Medulla oblongata (tissue), 1 donor: ENCODE results near the gene POTEC.
"Not testable (repeated sequence)": the region's sequence is repeated elsewhere in the genome, so short reads cannot be mapped to it uniquely, and the experiment has no call there.

ENCODE experiments used
- DNase-seq: peaks from one replicate; pipeline ENCODE4 v3.0.0-alpha.2; 2015; ENCODE audit errors: extremely low spot score

The POTEC gene

GRCh38 chr18:14543446-14543964, at the start of gene POTEC:
Gene POTEC (minus strand): TSS chr18:14543600. CDS start chr18:14543146, 454 bp downstream.
- not testable (repeated sequence) for DNase-seq

- no peak for DNase-seq
Measured at GRCh38 chr18:14577971-14578370, 34.6 kb upstream of the POTEC start.

- not testable (repeated sequence) for DNase-seq
Measured at GRCh38 chr18:14559502-14559901, 16.1 kb upstream of the POTEC start.

GRCh38 chr18:14531659-14532058, 11.7 kb downstream of the POTEC start:
- DNase-seq: not testable (repeated sequence)

GRCh38 chr18:14510707-14511106, 32.7 kb downstream of the POTEC start:
- not testable (repeated sequence) for DNase-seq

- DNase-seq: not testable (repeated sequence)
Measured at GRCh38 chr18:14503691-14504090, 39.7 kb downstream of the POTEC start.

GRCh38 chr18:14501894-14502293, 41.5 kb downstream of the POTEC start:
- DNase-seq: not testable (repeated sequence)

- DNase-seq: not testable (repeated sequence)
Measured at GRCh38 chr18:14489256-14490014, 54.0 kb downstream of the POTEC start.

- DNase-seq: not testable (repeated sequence)
Measured at GRCh38 chr18:14488789-14489188, 54.6 kb downstream of the POTEC start.

- DNase-seq: not testable (repeated sequence)
Measured at GRCh38 chr18:14486926-14487580, 56.3 kb downstream of the POTEC start.

GRCh38 chr18:14479076-14479475, 64.3 kb downstream of the POTEC start:
- not testable (repeated sequence) for DNase-seq

- DNase-seq: not testable (repeated sequence)
Measured at GRCh38 chr18:14475520-14475919, 67.9 kb downstream of the POTEC start.

GRCh38 chr18:14474752-14475151, 68.6 kb downstream of the POTEC start:
- DNase-seq: not testable (repeated sequence)

- DNase-seq: not testable (repeated sequence)
Measured at GRCh38 chr18:14474007-14474720, 69.2 kb downstream of the POTEC start.

- DNase-seq: not testable (repeated sequence)
Measured at GRCh38 chr18:14473250-14474006, 70.0 kb downstream of the POTEC start.

GRCh38 chr18:14471286-14471685, 72.1 kb downstream of the POTEC start:
- not testable (repeated sequence) for DNase-seq

GRCh38 chr18:14470446-14470845, 73.0 kb downstream of the POTEC start:
- not testable (repeated sequence) for DNase-seq

- DNase-seq: not testable (repeated sequence)
Measured at GRCh38 chr18:14470046-14470445, 73.4 kb downstream of the POTEC start.

GRCh38 chr18:14465989-14466388, 77.4 kb downstream of the POTEC start:
- not testable (repeated sequence) for DNase-seq
